ENCODE data around the gene IRS1.

IRS1 gene

DNA sequence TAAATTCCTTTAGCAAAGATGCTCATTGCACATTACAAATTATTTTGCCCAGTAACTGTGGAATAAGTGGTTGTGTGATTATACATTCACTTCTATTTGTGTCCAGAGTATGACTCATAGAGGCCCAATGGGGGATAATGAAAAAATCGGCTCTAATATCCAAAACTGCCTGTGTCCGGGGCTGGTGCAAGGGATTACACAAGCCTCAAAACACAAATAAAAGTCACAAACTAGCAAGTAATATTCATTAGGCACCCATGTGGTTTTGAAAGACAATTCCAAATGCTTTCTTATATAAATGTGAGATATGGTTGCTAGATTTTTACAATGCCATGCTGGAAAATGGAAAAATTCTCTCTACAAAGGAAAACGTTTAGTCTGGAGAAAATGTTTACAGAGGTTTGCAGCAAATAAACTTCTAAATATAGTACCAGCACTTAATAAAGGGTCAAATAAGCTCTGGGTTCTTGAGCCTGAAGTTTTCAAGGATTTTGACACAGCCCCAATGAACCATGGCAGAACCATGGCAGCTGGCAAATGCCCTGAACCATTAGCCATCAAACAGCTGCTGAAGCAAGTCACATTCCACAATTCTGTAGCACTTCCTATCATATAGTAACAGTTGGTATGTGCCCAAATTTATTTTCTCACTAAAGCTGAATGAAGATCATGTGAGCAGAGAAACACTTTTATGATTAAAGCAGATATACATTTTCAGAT lies 40.5 kb downstream of the IRS1 start:
- no peak for DNase-seq (ENCODE audit: low read depth)

GRCh38 chr2:226756131-226756530 lies 43.5 kb downstream of the IRS1 start:
- no peak for DNase-seq (ENCODE audit: low read depth)

DNA sequence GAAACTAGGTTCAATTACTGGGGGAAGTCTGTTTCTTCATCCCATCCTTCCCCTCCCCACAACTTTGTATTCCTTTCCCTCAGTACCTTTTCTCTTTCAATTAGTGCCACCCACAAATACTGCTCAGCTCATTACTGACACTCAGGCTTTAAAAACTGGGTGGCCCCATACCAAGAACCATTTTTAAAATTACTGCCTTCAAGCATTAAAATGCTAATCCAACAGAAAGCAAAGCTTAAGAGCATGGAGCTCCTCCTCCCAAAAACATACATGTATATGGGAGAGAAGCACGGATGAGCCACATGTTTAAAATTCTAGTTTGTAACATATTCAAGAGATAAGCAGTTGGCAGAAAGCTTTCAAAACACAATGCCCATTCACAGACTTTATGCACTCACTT lies 44.0 kb downstream of the IRS1 start:
- DNase-seq (ENCODE audit: low read depth), result no peak

- DNase-seq (ENCODE audit: low read depth), result no peak
Observed at GRCh38 chr2:226754821-226755604, 44.6 kb downstream of the IRS1 start.

DNA sequence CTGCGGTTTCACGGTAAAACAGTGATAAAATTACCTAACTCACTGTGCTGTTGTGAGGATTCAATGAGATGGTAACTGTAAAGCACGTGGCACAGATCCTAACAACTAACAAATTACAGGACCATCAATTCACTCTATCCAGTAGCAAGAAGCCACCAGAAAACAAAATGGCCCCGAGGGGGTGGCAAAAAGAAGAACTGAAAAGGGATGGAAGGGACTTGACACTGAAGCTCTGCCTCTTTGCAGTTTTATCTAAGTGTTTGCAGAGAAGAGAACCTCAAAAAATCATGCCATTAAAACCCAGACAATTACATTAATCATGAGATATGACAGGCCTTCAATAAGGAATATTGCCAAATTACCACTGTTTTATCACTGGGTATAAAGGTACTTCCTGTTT lies 46.7 kb downstream of the IRS1 start:
- DNase-seq (ENCODE audit: low read depth), result no peak

DNA sequence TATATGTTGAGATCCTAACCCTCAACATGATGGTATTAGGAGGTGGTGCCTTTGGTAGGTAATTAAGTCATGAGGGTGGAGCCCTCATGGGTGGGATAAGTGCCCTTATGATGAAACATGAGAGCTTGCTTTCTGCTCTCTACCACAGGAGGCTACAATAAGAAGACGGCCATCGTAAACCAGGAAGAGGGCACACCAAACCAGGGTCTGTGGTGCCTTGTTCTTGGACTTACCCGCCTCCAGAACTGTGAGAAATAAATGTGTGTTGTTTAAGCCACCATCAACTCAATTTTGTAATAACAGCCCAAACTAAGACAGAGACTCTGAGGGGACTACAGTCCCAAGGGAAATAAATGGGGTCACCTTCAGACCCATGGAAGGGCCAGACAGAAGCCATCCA lies 52.3 kb downstream of the IRS1 start:
- DNase-seq (ENCODE audit: low read depth), result no peak

- no peak for DNase-seq (ENCODE audit: low read depth)
Observed at GRCh38 chr2:226746196-226746800, 53.3 kb downstream of the IRS1 start.

DNA sequence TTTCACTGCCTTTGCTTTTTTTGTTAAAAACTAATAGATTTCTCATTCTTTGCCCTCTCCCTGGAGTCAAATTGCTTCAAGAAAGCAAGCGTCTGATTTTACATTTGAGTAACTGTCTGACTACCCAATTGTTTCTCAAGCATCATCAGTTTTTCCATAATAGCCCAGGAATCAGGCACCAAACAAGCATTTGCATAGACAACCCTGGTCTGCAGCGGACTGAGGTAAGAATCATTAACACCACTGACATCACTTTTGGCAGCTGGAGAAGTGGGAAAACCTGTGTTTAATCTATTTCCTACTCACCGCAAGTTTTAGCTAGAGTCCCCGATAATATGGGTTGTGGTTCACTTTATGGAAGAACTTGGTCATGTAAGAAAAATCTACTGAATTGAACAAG lies 55.7 kb downstream of the IRS1 start:
- no peak for DNase-seq (ENCODE audit: low read depth)

GRCh38 chr2:226742347-226742746 lies 57.3 kb downstream of the IRS1 start:
- DNase-seq (ENCODE audit: low read depth), result no peak

GRCh38 chr2:226740039-226740648 lies 59.5 kb downstream of the IRS1 start:
- DNase-seq (ENCODE audit: low read depth), result no peak

GRCh38 chr2:226739545-226740030 lies 60.0 kb downstream of the IRS1 start:
- no peak for DNase-seq (ENCODE audit: low read depth)

- no peak for DNase-seq (ENCODE audit: low read depth)
Observed at GRCh38 chr2:226738821-226739544, 60.6 kb downstream of the IRS1 start.

GRCh38 chr2:226738191-226738820 lies 61.3 kb downstream of the IRS1 start:
- DNase-seq (ENCODE audit: low read depth), result no peak

- no peak for DNase-seq (ENCODE audit: low read depth)
Observed at GRCh38 chr2:226736382-226736781, 63.2 kb downstream of the IRS1 start.

DNA sequence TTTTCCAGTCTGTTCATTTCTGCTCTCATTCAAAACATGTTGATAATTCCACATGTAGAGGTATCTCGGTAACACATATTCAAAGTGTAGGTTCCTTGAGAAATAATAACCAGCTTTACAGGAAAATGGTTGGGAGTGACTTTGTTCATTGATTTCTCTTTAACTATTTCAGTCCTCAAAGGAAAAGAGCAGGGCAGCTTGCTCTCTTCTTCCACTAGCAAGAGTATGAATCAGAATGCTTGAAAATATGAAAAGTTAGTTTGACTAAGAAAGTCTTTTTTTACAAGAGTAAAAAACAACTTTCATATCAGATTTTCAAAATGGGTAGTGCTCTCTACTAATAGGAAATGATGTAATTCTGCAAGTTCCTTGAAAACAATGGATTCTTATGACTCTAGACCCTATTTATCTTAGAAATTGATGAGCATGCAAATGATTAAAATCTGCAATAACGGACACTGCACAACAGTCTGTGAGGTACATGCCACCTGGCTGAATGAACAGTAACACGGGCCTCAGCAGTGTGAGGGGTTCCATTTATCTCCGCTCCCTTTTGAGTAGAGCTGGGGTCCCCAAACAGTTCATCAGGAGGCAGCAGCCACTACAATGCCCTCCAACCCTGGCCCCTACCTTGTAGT lies 65.6 kb downstream of the IRS1 start:
- DNase-seq (ENCODE audit: low read depth), result no peak

DNA sequence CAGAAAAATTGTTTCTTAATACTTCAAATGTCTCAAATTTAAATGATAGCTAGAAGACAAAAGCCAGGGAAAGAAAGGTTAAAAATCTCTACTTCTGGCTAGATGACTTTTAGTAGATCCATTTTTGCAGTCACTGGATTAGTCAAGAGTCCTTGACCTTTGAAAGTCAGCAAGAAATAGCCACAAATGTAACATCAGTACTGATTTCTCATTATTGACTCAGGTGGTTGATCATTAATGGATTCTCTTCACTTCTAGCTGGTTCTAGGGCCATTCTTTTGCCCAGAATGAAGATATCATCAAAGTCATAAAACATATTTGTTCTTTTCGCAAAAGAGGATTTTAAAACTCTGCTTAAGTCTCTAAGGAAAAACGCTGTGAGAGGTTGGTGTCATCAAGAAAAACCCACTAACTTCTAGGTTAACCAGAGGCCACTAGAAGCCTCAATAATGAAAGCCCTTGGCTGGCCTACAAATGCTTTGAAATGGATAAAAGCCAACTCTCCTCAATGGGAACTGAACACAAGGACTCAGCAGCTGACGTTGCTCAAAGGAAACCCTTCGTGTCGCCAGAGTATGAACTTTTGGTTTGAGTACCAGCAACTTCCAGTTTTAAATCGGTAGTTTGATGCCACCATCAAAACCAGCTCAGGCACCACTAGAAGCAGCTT lies 66.3 kb downstream of the IRS1 start:
- DNase-seq (ENCODE audit: low read depth), result no peak

- no peak for DNase-seq (ENCODE audit: low read depth)
Observed at GRCh38 chr2:226732478-226733188, 67.0 kb downstream of the IRS1 start.

GRCh38 chr2:226730481-226730880 lies 69.1 kb downstream of the IRS1 start:
- DNase-seq (ENCODE audit: low read depth), result no peak

DNA sequence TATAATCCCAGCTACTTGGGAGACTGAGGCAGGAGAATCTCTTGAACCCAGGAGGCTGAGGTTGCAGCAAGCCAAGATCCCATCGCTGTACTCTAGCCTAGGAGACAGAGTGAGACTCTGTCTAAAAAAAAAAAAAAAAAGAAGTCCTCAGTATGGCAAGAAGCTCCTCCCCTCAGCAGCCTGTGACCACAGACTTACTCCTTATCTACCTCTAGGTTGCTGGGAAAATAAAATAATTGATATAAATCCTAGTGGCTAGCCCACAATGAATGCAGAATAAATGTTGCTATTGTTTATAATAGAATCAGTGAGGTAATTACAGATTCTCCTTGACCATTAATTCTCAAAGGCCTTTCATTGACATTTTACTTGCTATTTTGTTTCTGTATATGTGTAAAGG lies 70.6 kb downstream of the IRS1 start:
- DNase-seq (ENCODE audit: low read depth), result no peak

DNA sequence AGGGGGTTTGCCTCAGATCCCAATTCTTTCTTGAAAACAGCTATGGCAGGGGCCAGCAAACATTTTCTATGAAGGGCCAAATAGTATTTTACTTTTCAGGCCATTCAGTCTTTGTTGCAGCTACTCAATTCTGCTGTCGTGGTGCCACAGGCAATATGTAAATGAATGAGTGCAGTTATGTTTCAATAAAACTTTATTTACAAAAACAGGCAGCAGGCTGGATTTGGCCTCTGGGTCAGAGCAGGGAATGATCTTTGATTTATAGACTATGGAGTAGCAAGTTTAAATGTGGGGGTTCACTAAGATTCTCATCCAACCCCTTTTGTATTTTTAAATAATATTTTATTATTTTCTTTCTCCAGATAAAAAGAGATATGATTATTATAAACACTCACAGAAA lies 72.4 kb downstream of the IRS1 start:
- DNase-seq (ENCODE audit: low read depth), result no peak
